MM.1S (cell line): ENCODE results near the gene DISP2.

Experiments
- CTCF ChIP-seq: fragments of 300-600 bp; sonication (generic); IDR thresholded peaks from 2 replicates; pipeline ENCODE4 v1.5.1; 2016; ENCODE audit warnings: antibody characterized with exemption, low read length, mixed read lengths
- EZH2 ChIP-seq: fragments of 300-600 bp; sonication (generic); optimal IDR thresholded peaks from 2 replicates; pipeline ENCODE3; 2017; ENCODE audit warnings: low read depth, mild to moderate bottlenecking, antibody characterized with exemption, low read length, mixed read lengths
- EZH2phosphoT487 ChIP-seq: fragments of 300-600 bp; sonication (generic); IDR thresholded peaks from 2 replicates; pipeline ENCODE4 v1.6.1; 2018; ENCODE audit warnings: antibody characterized with exemption, low read length

- TF ChIP-seq CTCF (no peak), EZH2 (no peak), EZH2phosphoT487 (no peak)
Measured at GRCh38 chr15:40389824-40390595, 32.0 kb downstream of the DISP2 start.
